Suppressor macrophage (primary cell): Measurements from ENCODE around the gene FGR.

ENCODE experiments used
- DNase-seq, 4 experiments: peaks; one replicate each; pipeline ENCODE4 v3.0.0-alpha.2; 2020 to 2022

The FGR gene

DNA sequence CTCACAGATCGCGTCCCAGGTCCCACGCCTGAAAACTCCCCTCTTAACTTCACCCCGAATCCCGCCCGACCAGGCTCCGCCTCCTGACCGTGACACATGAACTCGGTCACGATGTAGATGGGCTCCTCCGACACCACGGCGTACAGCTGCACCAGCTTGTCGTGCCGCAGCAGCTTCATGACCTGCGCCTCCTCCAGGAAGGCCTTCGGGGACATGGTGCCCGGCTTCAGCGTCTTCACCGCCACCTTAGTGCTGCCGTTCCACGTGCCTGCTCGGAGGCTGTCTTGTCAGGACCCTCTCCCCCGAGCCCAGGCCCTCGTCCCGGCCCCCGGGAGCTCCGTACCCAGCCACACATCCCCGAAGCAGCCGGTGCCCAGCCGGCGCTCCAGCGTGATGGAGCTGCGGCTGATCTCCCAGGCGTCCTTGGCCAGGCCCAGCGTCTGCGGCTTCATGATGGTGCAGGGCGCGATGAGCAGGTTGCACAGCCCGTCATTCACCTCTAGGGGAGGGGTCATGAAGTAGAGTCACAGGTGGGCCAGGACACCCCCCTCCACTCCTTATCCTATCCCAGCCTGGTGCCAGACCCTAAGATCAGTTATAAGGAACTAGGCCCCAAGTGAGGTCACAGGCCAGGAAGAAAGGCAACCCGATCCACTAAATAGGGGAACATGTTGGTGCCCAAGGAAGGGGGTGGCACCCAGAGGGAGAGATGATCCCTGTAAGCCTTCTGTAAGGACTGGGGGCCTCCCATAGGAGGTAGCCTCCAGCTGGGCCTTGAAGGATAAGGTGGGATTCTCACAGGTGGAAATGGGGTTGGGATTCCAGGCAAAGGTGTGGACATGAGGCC is 19.4 kb downstream of the FGR start:
- peak in 3 of 4 experiments; percentile 53 to 61 (median 55) for DNase-seq

DNA sequence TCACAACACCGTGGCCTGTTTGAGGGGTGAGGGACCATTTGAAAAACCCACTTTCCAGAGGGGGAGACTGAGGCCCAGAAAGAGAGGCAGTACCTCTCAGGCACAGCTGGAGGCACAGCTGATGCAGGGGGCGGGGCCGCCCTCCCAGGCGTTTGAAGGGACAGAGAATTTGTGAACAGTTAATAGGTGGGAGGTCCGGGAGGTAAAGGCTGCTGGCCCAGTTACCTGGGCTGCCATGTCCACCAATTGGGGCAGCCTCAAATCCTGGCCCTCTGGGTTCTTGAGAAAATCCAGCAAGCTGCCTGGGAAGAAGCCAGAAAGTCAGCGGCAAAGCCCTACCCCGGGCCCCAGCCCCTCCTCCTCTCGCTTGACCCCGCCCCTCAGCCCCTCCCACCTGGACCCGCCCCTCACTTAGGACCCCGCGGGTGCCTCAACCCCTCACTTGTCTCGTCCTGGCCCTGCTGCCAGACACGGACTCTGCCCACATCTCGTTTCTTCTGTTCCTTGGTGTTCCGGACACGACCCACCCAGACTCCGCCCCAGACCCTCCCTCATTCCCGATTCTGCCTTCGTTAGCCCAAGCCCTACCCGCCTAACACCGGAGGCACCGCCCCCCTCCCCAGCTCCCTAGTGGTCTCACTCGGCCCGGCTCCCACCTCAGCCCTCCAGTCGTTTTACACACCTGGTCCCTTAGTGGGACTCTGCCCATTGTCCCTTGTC is 20.2 kb downstream of the FGR start:
- no peak for DNase-seq

DNA sequence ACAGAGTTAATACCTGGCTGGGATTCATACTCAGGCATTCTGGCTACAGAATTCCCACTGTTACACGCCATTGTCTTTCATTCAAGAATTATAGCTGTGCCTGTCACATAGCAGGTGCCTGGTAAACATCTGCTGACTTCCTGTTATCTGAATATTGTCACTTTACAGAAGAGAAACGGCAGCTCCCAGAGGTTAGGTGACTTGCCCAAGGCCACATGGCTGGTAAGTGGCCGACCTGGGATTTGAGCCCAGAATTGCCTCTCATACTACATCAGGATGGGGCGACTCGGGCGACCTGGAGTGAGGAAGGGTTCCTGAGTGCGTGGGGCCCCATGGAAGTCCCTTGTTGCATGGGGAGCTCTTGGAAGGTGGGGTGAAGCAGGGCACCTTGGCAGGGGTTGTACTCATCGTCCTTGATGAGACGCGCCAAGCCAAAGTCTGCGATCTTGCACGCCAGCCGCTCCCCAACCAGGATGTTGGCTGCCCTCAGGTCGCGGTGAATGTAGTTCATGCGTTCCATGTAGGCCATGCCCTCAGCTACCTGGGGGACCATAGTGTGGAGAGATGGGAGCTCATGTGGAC is 20.9 kb downstream of the FGR start:
- peak in 2 of 4 experiments; percentile 3 to 6 for DNase-seq

DNA sequence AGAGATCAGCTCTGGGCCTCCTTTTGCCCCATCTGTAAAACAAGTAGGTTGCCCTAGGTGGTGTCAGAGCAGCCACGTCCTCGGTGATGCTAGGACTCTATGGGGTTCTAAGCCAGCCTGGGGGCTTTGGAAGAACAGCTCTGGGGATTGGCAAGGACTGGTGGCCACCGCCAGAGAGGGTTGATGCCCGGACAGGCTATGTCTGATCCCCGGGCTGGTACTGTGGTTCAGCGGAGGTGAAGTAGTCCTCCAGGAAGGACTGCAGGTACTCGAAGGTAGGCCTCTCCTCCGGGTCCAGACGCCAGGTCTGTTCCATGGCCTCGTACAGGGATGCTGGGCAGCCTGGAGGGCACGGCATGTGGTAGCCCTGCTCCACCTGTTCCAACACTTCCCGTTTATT is 22.3 kb downstream of the FGR start:
- no peak for DNase-seq

DNA sequence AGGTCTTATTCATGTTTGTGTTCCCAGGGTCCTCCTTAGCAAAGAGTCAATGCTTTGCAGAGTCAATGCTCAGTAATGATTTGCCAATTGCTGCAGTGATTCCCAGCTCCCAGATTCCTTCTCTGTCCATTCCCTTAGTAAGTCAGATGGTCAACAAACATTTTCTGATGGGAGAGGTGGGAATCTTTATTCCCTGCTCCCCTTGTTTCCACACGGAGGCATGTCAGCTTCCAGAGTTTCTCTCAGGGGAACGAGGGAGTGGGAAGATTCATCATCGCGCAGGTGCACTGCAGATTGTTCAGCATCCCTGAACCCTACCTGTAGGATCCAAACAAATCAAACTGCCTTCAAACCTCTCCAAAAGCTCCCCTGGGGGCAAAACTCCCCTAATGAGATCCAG is 23.5 kb downstream of the FGR start:
- DNase-seq: no peak

DNA sequence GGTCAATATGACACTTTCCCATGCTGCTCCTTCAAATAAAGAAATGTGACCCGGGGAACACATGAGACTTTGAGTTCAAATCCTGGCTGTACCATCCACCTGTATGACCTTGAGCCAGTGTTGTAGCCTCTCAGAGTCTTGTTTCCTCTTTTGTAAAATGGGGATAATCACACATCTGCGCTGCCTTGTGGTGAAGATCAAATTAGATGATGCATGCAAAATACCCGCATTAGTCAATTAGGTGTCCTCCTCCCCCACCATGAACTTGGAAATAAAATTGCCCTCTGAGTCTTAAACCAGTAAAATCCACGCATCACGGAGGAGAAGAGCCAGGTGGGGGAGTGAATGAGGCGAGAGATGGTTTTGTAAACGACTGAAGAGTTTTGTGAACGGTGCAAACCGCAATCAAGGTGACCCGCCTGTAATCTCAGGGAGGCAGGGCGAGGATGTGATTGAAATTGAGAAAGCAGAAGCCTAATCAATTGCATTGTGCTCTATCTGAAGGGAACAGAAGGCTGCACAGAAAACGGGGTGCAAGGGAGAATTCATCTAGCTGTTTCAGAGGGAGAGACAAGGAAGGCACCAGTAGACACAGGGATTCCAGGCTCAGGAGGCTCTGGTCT is 25.3 kb downstream of the FGR start:
- peak in 2 of 4 experiments; percentile 3 to 36 for DNase-seq

DNA sequence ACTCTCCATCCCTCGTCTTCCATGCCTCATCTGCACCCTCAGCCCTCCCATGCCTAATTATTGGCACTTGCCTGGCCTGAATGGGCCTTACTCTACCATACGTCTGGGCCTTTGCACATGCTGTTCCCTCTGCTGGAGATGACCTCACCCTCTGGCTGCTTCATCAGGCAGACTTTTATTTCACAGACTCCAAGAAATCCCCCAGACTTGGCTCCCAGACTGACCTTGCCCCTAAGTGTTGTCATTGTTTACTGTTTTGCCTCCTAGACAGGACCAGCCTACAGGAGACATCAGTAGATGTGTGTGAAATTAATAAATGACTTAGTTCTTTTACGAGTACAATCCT is 25.8 kb downstream of the FGR start:
- DNase-seq: peak; percentile 53 to 76 (median 66)

DNA sequence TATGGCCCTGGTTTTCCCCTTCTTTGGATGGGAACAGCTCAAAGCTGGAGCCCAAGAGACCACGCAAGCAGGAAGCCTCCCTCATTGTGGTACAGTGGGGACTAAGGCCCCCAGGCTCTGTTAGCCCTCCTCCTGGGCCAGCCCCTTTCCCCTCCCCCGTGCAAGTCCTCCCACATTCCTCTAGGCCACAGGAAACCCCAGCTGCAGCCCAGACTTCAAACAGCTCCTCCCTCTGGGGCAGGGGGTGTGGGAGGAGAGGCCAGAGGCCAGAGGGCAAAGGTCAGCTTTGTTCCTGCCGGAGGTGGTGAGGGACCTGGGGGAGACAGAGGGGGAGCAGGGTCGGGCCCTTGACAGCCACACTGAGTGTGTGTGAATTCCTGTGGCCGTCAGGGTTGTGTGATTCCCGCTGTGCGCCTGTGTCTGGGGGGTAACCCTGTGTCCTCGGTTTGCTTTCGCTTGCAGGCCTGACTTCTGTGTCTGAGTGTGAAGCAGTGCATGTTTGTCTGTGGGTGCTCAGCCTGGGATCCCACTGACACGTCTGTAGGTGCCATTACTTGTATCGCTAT is 27.7 kb downstream of the FGR start:
- peak in 3 of 4 experiments; percentile 46 to 63 (median 51) for DNase-seq

DNA sequence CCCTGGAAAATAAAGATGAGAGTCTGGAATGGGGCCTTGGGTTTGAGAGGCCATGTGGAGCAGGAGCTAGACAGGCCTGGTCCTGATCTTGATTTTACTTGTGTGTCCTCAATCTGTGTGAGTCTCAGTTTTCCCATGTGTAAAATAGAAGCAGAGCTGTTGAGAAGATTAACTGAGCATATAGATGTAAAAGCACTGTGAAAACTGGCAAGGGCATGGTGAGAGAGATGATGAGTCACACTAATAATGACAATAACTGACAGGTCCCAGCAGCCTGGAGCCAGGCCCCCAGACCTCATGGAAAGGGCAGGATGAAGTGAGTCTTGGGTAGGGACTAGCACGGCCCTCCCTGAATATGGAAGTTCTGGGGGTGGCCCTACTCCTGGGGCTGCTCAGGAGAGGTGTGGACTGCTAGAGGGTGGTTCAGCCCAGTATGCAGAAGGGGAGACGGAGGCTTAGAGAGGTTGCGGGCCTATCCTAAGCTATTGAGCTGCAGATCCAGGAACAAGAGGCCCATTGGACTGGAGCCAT is 28.2 kb downstream of the FGR start:
- peak in 3 of 4 experiments; percentile 25 to 41 (median 28) for DNase-seq

DNA sequence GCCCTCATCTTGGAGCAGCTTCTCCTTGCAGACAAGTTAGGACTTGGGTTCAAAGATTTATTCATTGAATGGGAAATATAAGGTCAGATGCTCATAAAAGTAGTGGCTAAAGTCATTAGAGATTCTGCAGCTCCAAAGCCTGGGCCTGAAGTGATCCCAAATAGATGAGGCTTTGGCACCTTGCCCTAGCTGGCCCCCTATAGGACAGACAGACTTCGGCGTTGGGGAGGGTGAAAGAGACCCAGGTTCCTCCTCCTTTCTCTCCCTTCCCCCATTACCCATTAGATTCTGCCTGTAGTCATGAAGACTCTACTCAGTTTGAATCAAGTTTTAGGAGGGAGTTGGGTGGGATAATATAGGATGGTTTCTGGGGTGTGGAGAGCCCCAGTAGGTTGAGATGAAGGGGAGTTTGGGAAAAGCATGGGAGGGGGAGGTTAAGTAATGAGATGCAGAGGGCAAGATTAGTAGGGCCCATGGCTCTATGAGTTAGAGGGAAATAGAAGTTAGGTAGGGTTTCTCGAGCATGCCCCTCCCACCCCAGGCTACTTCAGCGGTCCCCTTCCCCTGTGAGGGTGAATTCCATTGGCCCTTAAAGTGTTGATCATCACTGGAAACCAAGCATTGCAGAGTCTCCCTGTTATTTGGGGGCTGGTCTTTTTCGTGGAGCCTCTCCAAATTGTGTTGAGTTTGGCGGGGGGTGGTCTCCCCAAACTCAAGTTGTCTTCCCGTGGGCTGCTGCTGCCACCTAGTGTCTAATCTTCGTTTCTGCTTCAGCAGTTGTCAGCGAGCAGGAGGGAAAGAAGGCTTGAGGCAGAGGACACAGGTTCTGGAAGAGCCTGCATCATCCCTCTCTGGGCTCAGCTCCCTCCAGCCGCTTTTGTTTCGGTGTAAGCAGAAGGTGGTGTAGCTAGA is 28.9 kb downstream of the FGR start:
- peak; percentile 59 to 75 (median 69) for DNase-seq

DNA sequence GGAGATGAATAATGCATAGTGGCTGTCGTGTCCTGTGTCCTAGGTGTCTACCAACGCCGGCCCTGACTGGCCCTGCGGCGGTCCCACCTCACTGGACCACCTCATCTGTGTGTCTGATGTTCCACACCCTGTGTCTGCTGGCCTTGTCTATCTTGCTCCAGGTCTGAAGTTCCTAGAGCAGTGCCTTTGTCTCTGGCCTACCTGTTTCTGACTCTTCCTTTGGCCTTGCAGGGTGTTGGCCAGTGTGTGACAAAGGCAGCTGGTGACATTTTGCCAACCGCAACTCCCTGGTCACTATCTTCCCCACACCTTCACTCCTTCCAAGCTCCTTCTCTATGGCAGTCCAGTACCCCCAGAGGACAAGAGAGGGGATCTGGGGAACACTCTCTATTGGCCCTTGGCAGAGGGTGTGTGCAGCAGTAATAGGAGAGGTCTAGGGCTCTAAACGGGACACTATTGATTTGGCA is 29.7 kb downstream of the FGR start:
- DNase-seq: no peak

DNA sequence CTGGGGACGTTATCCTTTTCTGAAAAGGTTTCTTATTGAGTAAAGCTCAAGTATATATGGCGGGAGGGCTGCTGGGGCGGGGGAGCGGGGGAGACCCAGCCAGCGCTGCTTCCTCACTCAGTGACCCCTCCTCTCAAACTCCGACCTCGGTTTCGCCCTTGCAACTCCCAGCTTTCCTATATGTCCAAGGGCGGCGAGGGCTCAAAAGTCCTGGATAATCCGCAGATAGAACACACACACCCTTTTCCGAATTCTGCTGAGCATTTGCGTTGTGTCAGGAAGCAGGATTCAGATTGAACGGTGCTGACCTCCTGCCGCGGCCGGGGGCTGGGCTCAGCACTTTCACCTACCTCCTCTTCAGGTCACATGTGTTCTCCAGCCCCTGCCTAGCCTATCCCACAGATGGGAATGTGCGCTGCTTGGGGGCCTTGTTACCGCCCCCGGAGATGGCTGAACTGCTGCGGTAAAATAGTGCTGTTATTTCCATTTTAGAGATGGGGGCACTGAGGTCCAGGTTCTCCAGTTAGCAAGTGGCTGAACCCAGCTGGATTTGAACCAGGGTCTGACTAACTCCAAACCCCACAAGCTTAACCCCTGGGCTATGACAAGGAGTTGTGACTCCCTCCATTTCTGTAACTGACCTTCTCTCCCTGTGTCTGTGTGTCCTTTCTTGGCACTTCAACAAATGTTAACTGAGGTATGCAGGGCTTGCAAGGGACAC is 30.2 kb downstream of the FGR start:
- DNase-seq: no peak

DNA sequence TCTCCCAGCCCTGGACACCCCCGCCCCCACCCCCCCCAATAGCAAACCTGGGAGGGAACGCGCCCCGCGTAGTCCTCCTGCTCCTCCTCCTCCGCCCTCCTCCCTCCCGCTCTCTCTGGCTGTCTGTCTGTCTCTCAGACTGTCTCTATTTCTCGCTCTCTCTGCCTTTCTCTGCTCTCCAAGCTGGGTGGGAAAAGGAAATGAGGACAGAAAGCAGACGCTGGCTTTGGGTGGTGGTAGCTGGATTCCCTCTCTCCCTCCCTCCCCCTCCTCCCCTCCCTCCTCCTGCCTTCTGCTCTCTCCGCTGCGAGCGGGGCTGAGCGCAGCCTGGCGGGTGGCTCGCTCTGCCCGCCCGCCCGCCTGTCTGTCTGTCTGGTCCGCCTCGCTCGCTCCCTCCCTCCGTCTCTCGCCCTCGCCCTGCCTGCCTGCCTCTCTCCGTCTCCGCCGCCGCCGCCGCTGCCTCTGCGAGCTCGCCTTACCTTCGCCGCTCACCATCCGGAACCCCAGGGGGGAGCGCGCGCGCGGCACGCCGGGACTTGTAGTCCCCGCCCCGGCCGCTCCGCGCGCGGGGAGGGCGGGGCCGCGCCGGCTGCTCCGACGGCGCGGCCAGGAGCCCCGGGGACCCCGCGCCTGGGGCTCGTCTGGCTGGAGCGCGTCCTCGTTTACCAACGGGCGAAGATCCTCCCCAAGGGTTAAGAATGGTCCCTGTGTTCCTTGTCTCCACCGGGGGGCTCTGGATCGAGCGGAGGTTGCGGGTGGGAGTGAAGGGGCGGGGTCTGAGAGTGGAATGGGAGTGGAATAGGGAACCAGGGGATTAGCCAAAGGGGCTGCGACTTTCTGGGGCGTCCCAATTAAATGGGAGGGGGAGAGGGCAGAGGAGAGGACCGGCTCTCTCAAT is 31.1 kb downstream of the FGR start, which contains the start of gene AHDC1:
Gene AHDC1, minus strand, starts transcription at position 464 of the 898 bp plus-strand sequence. CDS start 52,029 bp downstream, outside the sequence.
- peak; percentile 87 to 97 (median 93) for DNase-seq

DNA sequence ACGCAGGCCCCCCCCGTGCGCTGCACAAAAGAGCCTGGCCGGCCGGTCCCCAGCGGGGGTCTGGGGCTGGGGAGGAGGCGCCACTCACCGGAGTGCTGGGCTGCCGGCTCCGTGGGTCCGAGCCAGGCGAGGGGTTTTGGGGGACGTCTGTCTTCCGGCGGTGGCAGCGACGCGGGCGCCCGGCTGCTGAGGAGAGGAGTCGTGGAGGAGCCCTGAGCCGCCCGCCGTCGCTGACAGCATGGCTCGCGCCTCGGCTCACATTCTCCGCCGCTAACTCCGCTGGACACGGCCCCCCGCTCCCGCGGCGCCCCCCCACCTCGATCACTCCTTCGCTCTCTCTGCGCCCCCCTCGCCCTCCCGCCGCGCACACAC is 31.7 kb downstream of the FGR start:
- peak in 2 of 4 experiments; percentile 53 to 56 for DNase-seq

DNA sequence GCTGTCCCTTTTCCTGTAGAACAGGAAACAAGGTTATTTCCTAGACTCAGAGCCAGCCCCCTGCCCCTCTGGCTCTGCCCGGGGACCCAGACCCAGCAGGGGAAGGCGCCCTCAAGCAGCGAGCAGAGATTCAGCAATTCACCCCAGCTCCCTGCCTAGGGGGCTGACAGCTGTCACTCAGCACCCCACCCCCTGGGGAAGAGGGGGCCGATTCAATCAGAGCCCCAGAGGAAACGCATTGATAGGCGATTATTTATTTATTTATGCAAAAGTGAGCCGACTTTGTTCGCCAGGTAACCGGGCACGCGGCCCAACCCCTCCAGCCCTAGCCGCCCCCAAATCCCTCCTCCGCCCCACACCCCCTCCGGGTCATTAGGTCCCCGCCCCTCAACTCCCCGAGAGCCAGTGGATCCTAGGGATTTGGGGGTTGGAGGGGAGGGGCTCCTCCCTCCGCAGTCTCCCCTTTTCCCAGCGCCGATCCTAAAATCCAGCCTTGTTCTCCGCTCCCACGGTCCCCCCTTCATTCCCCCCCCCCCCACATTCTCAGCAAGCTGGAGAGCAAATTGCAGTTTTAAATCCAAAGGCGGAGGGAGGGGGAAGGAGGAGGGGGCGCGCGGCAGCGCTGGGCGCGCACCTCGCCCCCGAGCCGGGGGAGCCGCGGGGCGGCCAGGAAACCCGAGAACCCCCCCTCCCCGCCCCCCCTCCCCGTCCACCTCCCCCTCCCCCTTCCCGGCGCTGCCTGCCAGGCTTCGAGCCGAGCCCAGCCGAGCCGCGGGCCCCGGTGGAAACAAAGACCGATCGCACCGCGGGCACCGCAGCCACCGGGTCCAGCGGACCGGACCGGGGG is 32.3 kb downstream of the FGR start:
- no peak for DNase-seq

DNA sequence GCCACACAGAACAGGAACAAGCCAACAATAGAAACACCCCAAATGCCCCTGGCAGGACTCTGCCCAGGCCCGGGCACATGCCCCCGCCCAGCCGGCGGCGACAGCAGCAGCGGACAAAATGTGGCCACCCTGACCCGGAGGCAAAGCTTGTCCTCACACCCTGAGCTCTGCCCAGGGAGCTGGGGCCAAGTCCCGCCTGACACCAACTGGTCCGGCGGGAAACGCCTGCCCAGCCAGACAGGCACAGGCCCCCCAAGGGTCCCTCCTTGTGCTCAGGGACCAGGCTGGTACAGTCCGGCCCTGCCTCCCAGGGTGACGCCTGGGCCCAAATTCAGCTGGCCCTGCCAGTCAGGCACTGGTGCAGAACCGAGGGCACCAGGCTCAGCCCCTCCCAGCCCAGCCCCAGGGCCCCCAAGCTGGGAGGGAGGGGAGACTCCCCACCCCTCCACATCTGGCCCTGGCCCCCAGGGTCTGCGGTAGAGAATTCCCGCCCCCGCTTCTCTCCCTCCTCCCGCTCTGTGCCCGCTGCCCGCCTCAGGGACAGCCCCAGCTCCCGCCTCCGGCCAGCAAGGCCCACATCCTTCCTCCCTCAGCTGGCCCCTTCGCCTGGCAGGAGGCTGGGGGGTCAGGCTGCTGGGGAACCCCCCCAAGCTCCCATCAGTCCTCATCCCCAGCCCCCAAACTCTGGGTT is 33.1 kb downstream of the FGR start:
- peak; percentile 30 to 67 (median 52) for DNase-seq

DNA sequence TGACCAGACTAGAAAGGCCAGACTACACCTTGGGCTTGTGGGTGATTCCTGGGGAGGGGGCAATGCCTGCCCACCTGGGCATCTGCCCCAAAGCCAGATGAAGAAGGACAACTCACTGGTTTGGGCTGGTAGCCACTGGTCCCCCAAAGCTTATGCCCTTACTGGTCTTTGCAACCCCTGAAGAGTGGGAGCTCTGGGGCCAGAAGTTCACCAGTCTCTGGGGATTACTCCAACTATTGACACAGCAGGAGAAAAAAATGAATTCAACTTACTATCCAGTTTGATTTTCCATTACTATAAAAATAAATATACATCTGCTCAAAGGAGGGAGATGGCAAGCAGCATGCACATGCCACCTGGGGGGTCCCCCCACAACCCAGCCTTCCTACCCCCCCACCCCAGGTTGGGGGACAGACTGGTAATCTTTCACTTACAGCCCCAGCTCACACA is 33.6 kb downstream of the FGR start:
- DNase-seq: no peak
